Measurements from ENCODE around the gene ADAMTS4.

- no peak for TF ChIP-seq EZH2phosphoT487 (IDR thresholded peaks at IDR 0.05; ENCODE audit: insufficient read depth, low read depth)
- no peak for TF ChIP-seq EZH2 (IDR thresholded peaks at IDR 0.05; ENCODE audit: insufficient read depth, poor library complexity, severe bottlenecking)
Measured at GRCh38 chr1:161197560-161198193, 1.2 kb downstream of the ADAMTS4 start.

Measured in GM23248 (cell line).